Stimulated activated CD8-positive, alpha-beta memory T cell treated with anti-CD3 and anti-CD28 coated beads, Interleukin-4, amount 100 ng/mL, for 48 hours (primary cell): Measurements from ENCODE around the gene HDDC2.

Experiments
- DNase-seq: peaks from one replicate; pipeline ENCODE4 v3.0.0-alpha.2; 2020

HDDC2 gene, protein sequence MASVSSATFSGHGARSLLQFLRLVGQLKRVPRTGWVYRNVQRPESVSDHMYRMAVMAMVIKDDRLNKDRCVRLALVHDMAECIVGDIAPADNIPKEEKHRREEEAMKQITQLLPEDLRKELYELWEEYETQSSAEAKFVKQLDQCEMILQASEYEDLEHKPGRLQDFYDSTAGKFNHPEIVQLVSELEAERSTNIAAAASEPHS

GRCh38 chr6:125301435-125302391 is at the start of gene HDDC2:
Gene HDDC2 (minus strand): TSS chr6:125301967. CDS start chr6:125301932, 35 bp downstream.
- DNase-seq: peak; percentile 67

GRCh38 chr6:125346926-125347563 is 45.3 kb upstream of the HDDC2 start:
- no peak for DNase-seq

- no peak for DNase-seq
Measured at GRCh38 chr6:125346201-125346925, 44.6 kb upstream of the HDDC2 start.

DNA sequence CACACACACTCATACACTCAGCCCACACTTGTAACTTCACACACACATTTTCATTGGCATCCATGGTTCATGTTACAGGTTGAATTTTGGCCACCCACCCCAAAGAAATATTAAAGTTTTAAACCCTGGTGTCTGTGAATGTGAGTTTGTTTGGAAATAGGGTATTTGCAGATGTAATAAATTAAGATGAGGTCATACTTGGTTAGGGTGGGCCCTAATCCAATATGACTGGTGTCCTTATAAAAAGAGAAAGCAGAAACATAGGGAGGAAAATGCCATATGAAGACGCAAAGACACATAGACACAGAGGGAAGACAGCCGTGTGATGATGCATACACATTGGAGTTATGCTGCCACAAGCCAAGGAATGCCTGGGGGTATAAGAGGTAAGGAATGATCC is 39.7 kb upstream of the HDDC2 start:
- no peak for DNase-seq

- no peak for DNase-seq
Measured at GRCh38 chr6:125340991-125341390, 39.2 kb upstream of the HDDC2 start.

- no peak for DNase-seq
Measured at GRCh38 chr6:125340175-125340835, 38.5 kb upstream of the HDDC2 start.

- DNase-seq: no peak
Measured at GRCh38 chr6:125339653-125340052, 37.9 kb upstream of the HDDC2 start.

DNA sequence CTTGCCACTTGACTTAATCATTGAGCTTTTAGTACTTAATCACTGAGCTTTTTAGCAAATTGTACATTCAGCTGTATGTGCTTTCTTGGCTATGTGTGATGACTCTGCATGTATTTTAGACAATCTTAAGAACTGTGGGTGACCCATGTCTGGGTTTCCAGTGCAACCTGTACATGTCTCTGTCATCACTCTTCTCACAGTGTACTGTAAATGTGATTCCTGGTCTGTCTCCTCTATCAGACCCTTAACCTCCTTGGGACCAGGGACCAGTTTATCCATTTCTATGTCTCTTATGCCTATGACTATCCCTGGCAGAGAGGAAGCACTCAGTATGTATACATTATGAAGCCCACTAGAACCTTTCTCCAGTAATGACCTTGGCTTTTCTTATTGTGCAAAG is 36.6 kb upstream of the HDDC2 start:
- DNase-seq: no peak

- DNase-seq: no peak
Measured at GRCh38 chr6:125337706-125338105, 35.9 kb upstream of the HDDC2 start.

GRCh38 chr6:125332664-125333063 is 30.9 kb upstream of the HDDC2 start:
- no peak for DNase-seq

DNA sequence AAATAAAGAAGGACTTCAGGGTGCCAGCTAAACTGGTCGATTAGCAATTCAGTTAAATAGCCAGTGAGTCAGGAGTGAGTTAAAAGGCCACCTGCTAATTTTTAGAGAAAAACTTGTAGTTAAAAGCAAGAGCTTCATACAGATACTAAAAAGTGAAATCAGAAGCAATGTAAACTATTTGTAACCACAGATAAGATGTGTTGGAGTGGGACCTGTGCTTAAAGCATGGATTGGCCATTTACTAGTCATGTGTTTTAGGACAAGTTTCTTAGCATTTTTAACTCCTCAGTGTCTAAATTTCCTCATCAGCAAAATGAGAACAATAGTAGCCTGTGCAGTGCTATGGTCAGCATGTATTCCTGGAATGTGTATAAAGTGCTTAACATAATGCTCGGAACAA is 23.8 kb upstream of the HDDC2 start:
- no peak for DNase-seq

DNA sequence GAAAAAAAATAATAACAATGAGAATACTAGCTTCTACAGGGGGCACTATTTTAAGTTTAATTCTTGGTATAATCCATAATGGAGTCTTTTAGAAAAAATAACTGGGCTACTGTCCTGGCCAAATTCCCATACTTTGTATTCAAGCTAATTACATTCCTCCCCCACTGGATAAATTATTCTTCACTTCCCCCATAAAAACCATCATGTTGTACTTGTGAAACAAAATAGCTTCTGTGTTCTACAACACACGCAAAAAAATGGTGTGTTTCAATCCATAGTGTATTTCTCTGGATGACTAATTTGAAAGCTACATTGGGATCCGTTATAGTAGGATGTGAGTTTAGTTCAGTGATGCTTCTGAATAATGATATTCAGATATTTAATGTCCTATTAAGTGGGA is 21.6 kb upstream of the HDDC2 start:
- no peak for DNase-seq

- DNase-seq: no peak
Measured at GRCh38 chr6:125316621-125317020, 14.9 kb upstream of the HDDC2 start.

- DNase-seq: no peak
Measured at GRCh38 chr6:125315548-125315947, 13.8 kb upstream of the HDDC2 start.

GRCh38 chr6:125314009-125314581 is 12.3 kb upstream of the HDDC2 start:
- peak; percentile 48 for DNase-seq

GRCh38 chr6:125312950-125313349 is 11.2 kb upstream of the HDDC2 start:
- DNase-seq: no peak

DNA sequence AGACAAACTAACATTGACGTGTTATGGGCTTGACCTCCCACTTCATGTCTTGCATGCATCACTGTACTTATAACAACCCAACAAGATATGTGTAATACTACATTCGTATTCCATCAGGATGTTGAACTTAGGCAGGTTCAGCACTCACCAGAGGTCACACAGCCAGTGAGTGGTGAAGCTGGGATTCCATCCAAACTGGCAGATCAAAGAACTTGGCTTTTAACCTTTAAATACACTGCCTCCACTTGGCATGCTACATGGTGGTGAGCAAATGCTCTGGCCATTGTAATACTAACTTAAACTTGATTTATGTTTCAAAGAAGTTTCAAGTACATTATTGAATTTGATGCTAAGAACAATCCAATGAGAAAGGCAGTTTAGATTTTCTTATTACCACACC is 10.7 kb upstream of the HDDC2 start:
- DNase-seq: no peak

GRCh38 chr6:125310994-125311649 is 9.4 kb upstream of the HDDC2 start:
- DNase-seq: no peak

DNA sequence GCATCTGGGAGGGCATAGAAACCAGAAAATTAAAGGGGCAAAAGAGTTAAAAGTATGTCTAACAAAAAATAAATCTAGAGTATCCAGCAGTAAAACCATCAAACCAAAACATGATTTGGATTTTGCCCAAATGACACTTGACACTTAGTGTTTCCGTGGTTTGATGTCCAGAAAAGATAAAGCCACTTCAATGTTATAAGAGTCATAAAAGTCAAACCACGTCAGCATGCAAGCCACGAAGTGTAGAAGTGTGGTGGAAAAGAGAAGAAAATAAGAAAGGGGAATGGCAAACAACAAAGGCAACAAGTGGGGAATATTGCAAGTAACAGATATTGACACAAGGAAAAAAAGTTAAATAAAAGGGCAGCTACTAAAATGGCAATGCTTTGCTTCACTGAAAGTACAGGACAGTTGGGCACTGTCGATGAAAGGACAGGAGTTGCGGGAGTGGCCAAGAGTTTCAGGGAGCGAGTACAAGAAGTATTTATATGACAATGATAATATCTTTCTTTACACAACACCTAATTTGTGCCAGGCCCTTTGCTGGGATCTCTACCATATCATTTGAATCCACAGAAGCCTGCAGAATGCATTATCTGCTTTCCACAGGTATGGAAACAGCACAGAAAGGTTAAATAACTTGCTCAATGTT is 6.3 kb upstream of the HDDC2 start:
- DNase-seq: no peak

GRCh38 chr6:125307150-125307838 is 5.5 kb upstream of the HDDC2 start:
- no peak for DNase-seq
